Stimulated activated naive CD4-positive, alpha-beta T cell (primary cell): ENCODE results near the gene MARCKSL1.
"Not testable (repeated sequence)": the region's sequence is repeated elsewhere in the genome, so short reads cannot be mapped to it uniquely, and the experiment has no call there.

Experiments used
- DNase-seq, 6 experiments: peaks; one replicate each; lab custom pipeline; 2025; lab: John Stamatoyannopoulos, UW

The MARCKSL1 gene

DNA sequence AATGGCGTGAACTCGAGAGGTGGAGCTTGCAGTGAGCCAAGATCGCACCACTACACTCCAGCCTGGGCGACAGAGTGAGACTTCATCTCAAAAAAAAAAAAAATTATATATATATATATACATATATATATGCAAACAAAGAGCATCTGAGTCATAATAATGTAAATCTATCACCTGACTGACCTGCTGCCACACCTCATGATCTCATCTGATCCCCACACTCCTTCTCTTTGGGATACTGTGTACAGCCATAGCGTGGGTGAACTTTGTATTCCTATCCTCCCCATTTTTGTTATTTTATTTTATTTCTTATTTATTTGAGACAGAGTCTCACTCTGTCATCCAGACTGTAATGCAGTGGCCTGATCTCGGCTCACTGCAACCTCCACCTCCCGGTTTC, 46.8 kb downstream of the MARCKSL1 start:
- no peak for DNase-seq

DNA sequence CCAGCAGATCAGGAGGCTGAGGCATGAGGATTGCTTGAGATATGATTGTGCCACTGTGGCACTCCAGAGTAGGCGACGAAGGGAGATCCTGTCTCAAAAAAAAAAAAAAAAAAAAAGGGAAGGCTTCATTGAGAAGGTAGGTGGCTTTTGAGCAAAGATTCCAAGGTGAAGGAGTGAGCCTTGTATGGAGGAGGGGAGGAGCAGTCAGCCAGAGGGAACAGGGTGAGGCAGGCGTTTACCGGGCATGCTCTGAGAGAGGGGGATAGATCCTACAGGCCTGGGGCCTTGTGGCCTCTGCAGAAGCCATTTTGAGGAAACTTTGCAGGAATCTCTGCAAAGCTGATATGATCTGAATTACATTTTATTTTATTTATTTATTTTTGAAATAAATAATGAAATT, 49.3 kb downstream of the MARCKSL1 start:
- no peak for DNase-seq

DNA sequence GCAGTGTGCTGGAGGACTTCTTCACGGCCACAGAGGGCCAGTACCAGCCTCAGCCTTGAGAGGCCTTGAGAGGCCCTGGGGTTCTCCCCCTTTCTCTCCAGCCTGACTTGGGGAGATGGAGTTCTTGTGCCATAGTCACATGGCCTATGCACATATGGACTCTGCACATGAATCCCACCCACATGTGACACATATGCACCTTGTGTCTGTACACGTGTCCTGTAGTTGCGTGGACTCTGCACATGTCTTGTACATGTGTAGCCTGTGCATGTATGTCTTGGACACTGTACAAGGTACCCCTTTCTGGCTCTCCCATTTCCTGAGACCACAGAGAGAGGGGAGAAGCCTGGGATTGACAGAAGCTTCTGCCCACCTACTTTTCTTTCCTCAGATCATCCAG, 50.4 kb downstream of the MARCKSL1 start:
- no peak for DNase-seq

DNA sequence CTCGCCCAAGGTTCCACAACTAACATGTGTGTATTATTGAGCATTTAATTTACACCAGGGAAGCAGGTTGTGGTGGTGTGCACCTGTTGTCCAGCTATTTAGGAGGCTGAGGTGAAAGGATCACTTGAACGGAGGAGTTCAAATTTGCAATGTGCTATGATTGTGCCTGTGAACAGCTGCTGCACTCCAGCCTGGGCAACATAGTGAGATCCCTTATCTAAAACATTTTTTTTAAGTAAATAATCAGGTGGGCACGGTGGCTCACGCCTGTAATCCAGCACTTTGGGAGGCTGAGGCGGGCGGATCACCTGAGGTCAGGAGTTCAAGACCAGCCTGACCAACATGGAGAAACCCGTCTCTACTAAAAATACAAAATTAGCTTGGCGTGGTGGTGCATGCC, 51.3 kb downstream of the MARCKSL1 start:
- DNase-seq, result not testable (repeated sequence)
